GM18505 (cell line): ENCODE results near the gene SLC16A3.

ENCODE experiments used
- ATAC-seq: cut with Tn5 transposase; IDR thresholded peaks from one replicate; pipeline ENCODE4 v1.9.1; 2021; ENCODE audit not compliant: unreplicated experiment
- POLR2A ChIP-seq: IDR thresholded peaks from 4 replicates; pipeline ENCODE4 v1.6.1; 2011; ENCODE audit warnings: borderline replicate concordance; ENCODE audit not compliant: insufficient read depth, insufficient read length; ENCODE audit errors: extremely low read depth

SLC16A3 gene

GRCh38 chr17:82271401-82271800, 42.6 kb downstream of the SLC16A3 start:
- TF ChIP-seq POLR2A: no peak

GRCh38 chr17:82272495-82273326, 43.9 kb downstream of the SLC16A3 start:
- no peak for TF ChIP-seq POLR2A
- ATAC-seq: no peak

More at GRCh38 chr17:82271401-82271800, 42.6 kb downstream of the SLC16A3 start:
- no peak for ATAC-seq

- peak; percentile 80 for TF ChIP-seq POLR2A
- ATAC-seq: peak; percentile 76
Observed at GRCh38 chr17:82273327-82274133, 44.7 kb downstream of the SLC16A3 start, which contains the start of gene CSNK1D. Gene CSNK1D (minus strand): TSS chr17:82273700. CDS start chr17:82273381, 319 bp downstream.

GRCh38 chr17:82274134-82275020, 45.5 kb downstream of the SLC16A3 start:
- no peak for TF ChIP-seq POLR2A

GRCh38 chr17:82275326-82275725, 46.5 kb downstream of the SLC16A3 start:
- no peak for TF ChIP-seq POLR2A
- no peak for ATAC-seq

More at GRCh38 chr17:82274134-82275020, 45.5 kb downstream of the SLC16A3 start:
- ATAC-seq: no peak

- TF ChIP-seq POLR2A: no peak
- ATAC-seq: no peak
Observed at GRCh38 chr17:82276938-82277337, 48.1 kb downstream of the SLC16A3 start.

GRCh38 chr17:82277851-82278250, 49.0 kb downstream of the SLC16A3 start:
- no peak for ATAC-seq
- TF ChIP-seq POLR2A: no peak

- ATAC-seq: no peak
Observed at GRCh38 chr17:82278308-82278707, 49.5 kb downstream of the SLC16A3 start.

GRCh38 chr17:82278786-82279391, 50.0 kb downstream of the SLC16A3 start:
- no peak for TF ChIP-seq POLR2A
- ATAC-seq: no peak

More at GRCh38 chr17:82278308-82278707, 49.5 kb downstream of the SLC16A3 start:
- no peak for TF ChIP-seq POLR2A

GRCh38 chr17:82280537-82280936, 51.7 kb downstream of the SLC16A3 start:
- no peak for TF ChIP-seq POLR2A
- no peak for ATAC-seq

GRCh38 chr17:82281076-82281475, 52.2 kb downstream of the SLC16A3 start:
- no peak for ATAC-seq
- TF ChIP-seq POLR2A: no peak

- TF ChIP-seq POLR2A: no peak
- no peak for ATAC-seq
Observed at GRCh38 chr17:82281502-82282238, 52.8 kb downstream of the SLC16A3 start.
